Urothelium cell line (cell line): ENCODE data around the gene ZGLP1.
"Not testable (repeated sequence)": the region's sequence is repeated elsewhere in the genome, so short reads cannot be mapped to it uniquely, and the experiment has no call there.

ENCODE experiments used
- DNase-seq: peaks from one replicate; pipeline ENCODE4 v3.0.0; 2011; ENCODE audit warnings: low spot score, mixed read lengths
- FAIRE-seq: peaks from 2 replicates; lab custom pipeline; 2011; peaks lifted over from hg19 to GRCh38; lab: Jason Lieb, UNC

Gene ZGLP1

GRCh38 chr19:10309423-10309822 lies at the start of gene ZGLP1:
ZGLP1 (minus strand) TSS chr19:10309815.
- no peak for FAIRE-seq
- no peak for DNase-seq

GRCh38 chr19:10356431-10356830 lies 46.8 kb upstream of the ZGLP1 start:
- DNase-seq (no peak), FAIRE-seq (no peak)

- no peak for DNase-seq
These were observed 44.3 kb upstream of the ZGLP1 start for GRCh38 chr19:10353793-10354391.

GRCh38 chr19:10352764-10353671 lies 43.4 kb upstream of the ZGLP1 start:
- DNase-seq (no peak), FAIRE-seq (no peak)

More at GRCh38 chr19:10353793-10354391, 44.3 kb upstream of the ZGLP1 start:
- FAIRE-seq: no peak

GRCh38 chr19:10346509-10346908 lies 36.9 kb upstream of the ZGLP1 start:
- DNase-seq: no peak

GRCh38 chr19:10344780-10345179 lies 35.2 kb upstream of the ZGLP1 start:
- DNase-seq: no peak
- no peak for FAIRE-seq

More at GRCh38 chr19:10346509-10346908, 36.9 kb upstream of the ZGLP1 start:
- FAIRE-seq: no peak

GRCh38 chr19:10343495-10343894 lies 33.9 kb upstream of the ZGLP1 start:
- FAIRE-seq: no peak
- DNase-seq: no peak

GRCh38 chr19:10339977-10340376 lies 30.4 kb upstream of the ZGLP1 start:
- FAIRE-seq: no peak

GRCh38 chr19:10339380-10339960 lies 29.9 kb upstream of the ZGLP1 start, which contains the start of gene ICAM3:
ICAM3 (minus strand) TSS chr19:10339624; CDS start chr19:10339614, 10 bp downstream.
- DNase-seq (no peak), FAIRE-seq (no peak)

More at GRCh38 chr19:10339977-10340376, 30.4 kb upstream of the ZGLP1 start:
- no peak for DNase-seq

GRCh38 chr19:10338940-10339339 lies 29.3 kb upstream of the ZGLP1 start:
- no peak for FAIRE-seq
- DNase-seq: no peak

GRCh38 chr19:10336725-10337124 lies 27.1 kb upstream of the ZGLP1 start:
- FAIRE-seq, DNase-seq: not testable (repeated sequence)

GRCh38 chr19:10335352-10335985 lies 25.9 kb upstream of the ZGLP1 start:
- DNase-seq (no peak), FAIRE-seq (no peak)

- DNase-seq (peak; percentile 80), FAIRE-seq (no peak)
These were observed 25.2 kb upstream of the ZGLP1 start for GRCh38 chr19:10334588-10335351.

GRCh38 chr19:10333758-10334587 lies 24.4 kb upstream of the ZGLP1 start:
- DNase-seq: no peak
- FAIRE-seq: no peak

GRCh38 chr19:10332965-10333757 lies 23.5 kb upstream of the ZGLP1 start, which contains the start of gene RAVER1:
RAVER1 (minus strand) TSS chr19:10333529; CDS start chr19:10333507, 22 bp downstream.
- DNase-seq: peak; percentile 96
- FAIRE-seq: peak; percentile 68

GRCh38 chr19:10332158-10332964 lies 22.7 kb upstream of the ZGLP1 start:
- FAIRE-seq (no peak), DNase-seq (no peak)

GRCh38 chr19:10329555-10329954 lies 19.9 kb upstream of the ZGLP1 start:
- DNase-seq: no peak
- FAIRE-seq: no peak
